HepG2 (cell line): ENCODE results near the gene CHST3. TPM values are rescaled to one million over a fixed set of nuclear protein-coding genes. Genes with fewer than 3 reads are reported as not detected.

Experiments
- ATAC-seq: fragments of 200-7000 bp; cut with Tn5 transposase; 3 replicates; pipeline ENCODE4 v1.9.1; 2020; ENCODE audit warnings: mild to moderate bottlenecking, moderate library complexity
- BruUV-seq: library from RNA; stranded (reverse); fragments of 400-500 nt; replicated peaks from 2 replicates; lab custom pipeline; 2021; lab: Mats Ljungman, UMichigan
- CTCF ChIA-PET: fragments of 300-600 bp; formaldehyde crosslinking; extraction: SDS; loops from one replicate; lab custom pipeline; 2021; ENCODE audit warnings: low total read pairs, inconsistent platforms, low intra/inter-chr PET ratio; lab: Yijun Ruan, JAX
- POLR2A ChIA-PET: fragments of 350-600 bp; sonication (Branson Sonifier 250); formaldehyde crosslinking; loops from one replicate; lab custom pipeline; 2020; ENCODE audit warnings: antibody characterized with exemption, inconsistent platforms; lab: Yijun Ruan, JAX
- DNase-seq: peaks from one replicate; pipeline ENCODE4 v3.0.0-alpha.2; 2015; ENCODE audit warnings: low spot score
- FAIRE-seq: peaks from 3 replicates; lab custom pipeline; 2011; peaks lifted over from hg19 to GRCh38; lab: Jason Lieb, UNC
- H2AFZ ChIP-seq: one replicate; pipeline ENCODE4 v1.6.1; 2011; ENCODE audit warnings: low read length, inconsistent platforms
- H3K27ac ChIP-seq: fragments of 300-600 bp; 3 replicates; pipeline ENCODE4 v1.8.0; 2011; ENCODE audit warnings: mixed run types, mild to moderate bottlenecking, mixed read lengths, low read length, inconsistent platforms; ENCODE audit not compliant: insufficient read depth; ENCODE audit errors: extremely low read length
- H3K27me3 ChIP-seq, 2 experiments: fragments of 200-600 bp in 1 of 2; 2 replicates in 1 of 2; 3 replicates in 1 of 2; pipeline versions ENCODE4 v1.6.0 to v1.8.0; 2011; ENCODE audit warnings: low read length in 2 of 2, mild to moderate bottlenecking in 2 of 2, moderate library complexity in 2 of 2, inconsistent platforms in 1 of 2; ENCODE audit not compliant: insufficient read depth in 2 of 2, control insufficient read depth in 1 of 2
- H3K36me3 ChIP-seq, 2 experiments: fragments of 200-600 bp in 1 of 2; replicated peaks in 1 of 2; 2 replicates in 1 of 2; 3 replicates in 1 of 2; pipeline versions ENCODE4 v1.5.1 to v1.8.0; 2011; ENCODE audit warnings: low read length in 2 of 2, inconsistent platforms in 1 of 2; ENCODE audit not compliant: insufficient read depth in 2 of 2, control insufficient read depth in 1 of 2
- H3K4me1 ChIP-seq: 2 replicates; pipeline ENCODE4 v1.5.1; 2012; ENCODE audit warnings: low read length, inconsistent platforms; ENCODE audit not compliant: insufficient read depth
- H3K4me2 ChIP-seq: 2 replicates; pipeline ENCODE4 v1.6.0; 2011; ENCODE audit warnings: low read depth, low read length, inconsistent platforms
- H3K4me3 ChIP-seq, 3 experiments: fragments of 200-600 bp in 1 of 3; sonication (generic), shearing (Covaris generic) in 1 of 3; replicated peaks in 1 of 3; 2 replicates each; pipeline ENCODE4 v1.5.1; 2011 to 2016; ENCODE audit warnings: low read length in 3 of 3, inconsistent platforms in 2 of 3, low read depth in 2 of 3, mild to moderate bottlenecking in 2 of 3, control low read depth in 1 of 3, mixed read lengths in 1 of 3; ENCODE audit not compliant: insufficient read depth in 1 of 3
- H3K79me2 ChIP-seq: one replicate; pipeline ENCODE4 v1.6.1; 2011; ENCODE audit warnings: low read length, inconsistent platforms; ENCODE audit not compliant: insufficient read depth
- H3K9ac ChIP-seq: 2 replicates; pipeline ENCODE4 v1.6.0; 2011; ENCODE audit warnings: mild to moderate bottlenecking, low read depth, low read length, inconsistent platforms; ENCODE audit not compliant: insufficient read depth
- H3K9me3 ChIP-seq: 2 replicates; pipeline ENCODE4 v1.5.1; 2012; ENCODE audit warnings: mild to moderate bottlenecking, low read length
- H4K20me1 ChIP-seq: 2 replicates; pipeline ENCODE4 v1.6.0; 2011; ENCODE audit warnings: inconsistent platforms, mild to moderate bottlenecking, low read length, moderate library complexity; ENCODE audit not compliant: insufficient read depth
- CEBPG ChIP-seq: IDR thresholded peaks from 2 replicates; pipeline ENCODE4 v1.6.1; 2016
- JUND ChIP-seq: sonication (generic); formaldehyde crosslinking; IDR thresholded peaks from 2 replicates; pipeline ENCODE4 v1.8.0; 2022; ENCODE audit warnings: mild to moderate bottlenecking, missing genetic modification reagents
- MAX ChIP-seq: IDR thresholded peaks from 2 replicates; pipeline ENCODE4 v1.6.1; 2012; ENCODE audit warnings: inconsistent platforms
- SETDB1 ChIP-seq: sonication (generic); formaldehyde crosslinking; IDR thresholded peaks from 2 replicates; pipeline ENCODE4 v1.5.1; 2020; ENCODE audit warnings: missing genetic modification reagents, mild to moderate bottlenecking, borderline replicate concordance
- TAF1 ChIP-seq: sonication (generic); formaldehyde crosslinking; IDR thresholded peaks from 2 replicates; pipeline ENCODE4 v1.4.0; 2020; ENCODE audit warnings: missing genetic modification reagents
- ZNF331 ChIP-seq: sonication (generic); formaldehyde crosslinking; IDR thresholded peaks from 2 replicates; pipeline ENCODE4 v1.4.0; 2020; ENCODE audit warnings: missing genetic modification reagents
- ZNF34 ChIP-seq: sonication (generic); formaldehyde crosslinking; IDR thresholded peaks from 2 replicates; pipeline ENCODE4 v1.4.0; 2020; ENCODE audit warnings: mild to moderate bottlenecking, missing genetic modification reagents, borderline replicate concordance
- ZNF567 ChIP-seq: sonication (generic); formaldehyde crosslinking; IDR thresholded peaks from 2 replicates; pipeline ENCODE4 v1.8.1; 2023; ENCODE audit warnings: mild to moderate bottlenecking, missing genetic modification reagents, borderline replicate concordance
- ZNF704 ChIP-seq: sonication (generic); formaldehyde crosslinking; IDR thresholded peaks from 2 replicates; pipeline ENCODE4 v1.8.1; 2023; ENCODE audit warnings: mild to moderate bottlenecking, inconsistent platforms, moderate library complexity, missing genetic modification reagents, borderline replicate concordance
- ZNF777 ChIP-seq: sonication (generic); formaldehyde crosslinking; IDR thresholded peaks from 2 replicates; pipeline ENCODE4 v1.4.0; 2020; ENCODE audit warnings: missing genetic modification reagents
- ZSCAN22 ChIP-seq: sonication (generic); formaldehyde crosslinking; IDR thresholded peaks from 2 replicates; pipeline ENCODE4 v1.4.0; 2020; ENCODE audit warnings: mild to moderate bottlenecking, missing genetic modification reagents
- WGBS: methylation state at CpG from one replicate; pipeline ENCODE4 v1.1.6; 2017; ENCODE audit warnings: low lambda C conversion rate; 5-methylcytosine and 5-hydroxymethylcytosine counted together
- in situ Hi-C: cut with HindIII; loops from 2 replicates; pipeline ENCODE4 v1.10.0; 2017; ENCODE audit warnings: low pct_unique_long_range_greater_than_20kb; ENCODE audit not compliant: extremely low pct_ligation_motif_present
- intact Hi-C: fragments of 100-400 bp; cut with micrococcal nuclease; formaldehyde crosslinking; loops from one replicate; pipeline ENCODE4 v1.10.0; 2022; ENCODE audit not compliant: unreplicated experiment
- polyA plus RNA-seq, 8 experiments: library from polyadenylated mRNA; depleted of rRNA in 3 of 8; stranded (reverse) in 7 of 8; unstranded in 1 of 8; fragments of >200 nt; fragmentation: Illumina TruSeq in 4 of 8; extraction: Trizol in 4 of 8; gene quantifications; 2 replicates each; pipeline versions ENCODE4 v1.2.1 to v1.2.3, GENCODE V29; 2011 to 2016; ENCODE audit warnings: low read depth in 4 of 8, missing spikeins in 1 of 8, mixed read lengths in 1 of 8; ENCODE audit not compliant: insufficient read depth in 1 of 8
- total RNA-seq, 5 experiments: library from RNA; depleted of rRNA; stranded (reverse); fragments of >200 nt; fragmentation: Illumina TruSeq; extraction: Trizol; gene quantifications; 2 replicates each; pipeline ENCODE4 v1.2.3, GENCODE V29; 2016; ENCODE audit warnings: low read depth in 1 of 5
- TF ChIP-seq, protein P1 (sequence below): sonication (generic); formaldehyde crosslinking; IDR thresholded peaks from 2 replicates; pipeline ENCODE4 v1.4.0; 2020; ENCODE audit warnings: low read depth, mild to moderate bottlenecking, missing genetic modification reagents
- TF ChIP-seq, protein P2 (sequence below): sonication (generic); formaldehyde crosslinking; IDR thresholded peaks from 2 replicates; pipeline ENCODE4 v1.4.0; 2020; ENCODE audit warnings: missing genetic modification reagents

The CHST3 gene
- total and polyA plus RNA-seq, 2 of the 13 experiments (the other 11 are each of a cell fraction or from before 2014, with no cell fraction given): 7.2 to 18.7 TPM

- POLR2A ChIA-PET: interaction anchor here (0.7 to 5.8 kb wide), 26 partner anchors 8 to 290 kb away, joined by 3 to 67 read pairs (median 5); partner anchors contain the start of genes ASCC1, CHST3, DDIT4 and PSAP
- Histone ChIP-seq H3K79me2 (peaks cover 13% of the 10 kb centered on the region), H3K36me3 (no peaks in the 10 kb centered on the region), H3K4me1 (peaks cover 99% of the 10 kb centered on the region), H2AFZ (no peak overlapping the region), H3K4me3 (peak overlapping the region; percentile 45 to 66 (median 58); a peak in 5 of 6 replicates), H3K9ac (peak overlapping the region; percentile 86), H4K20me1 (no peaks in the 10 kb centered on the region), H3K27ac (peak overlapping the region; percentile 99), H3K9me3 (no peaks in the 10 kb centered on the region), H3K4me2 (peak overlapping the region; percentile 92), H3K27me3 (no peaks in the 10 kb centered on the region)
- ATAC-seq: peak; percentile 89
- WGBS: 7% methylated on average over 19 of the region's 19 CpGs
- in situ Hi-C loops: loop anchor here (5.0 to 25.0 kb wide), 2 partner anchors 49 to 694 kb away; no protein-coding TSS in a partner anchor
- CTCF ChIA-PET: interaction anchor here (0.7 kb wide), 1 partner anchor 18 kb away, joined by 3 read pairs; no protein-coding TSS in a partner anchor
- TSS peak; percentile 86 for BruUV-seq
- intact Hi-C loops: loop anchor here (2.0 kb wide), 1 partner anchor 50 kb away; no protein-coding TSS in a partner anchor
- peak; percentile 99 for FAIRE-seq
- peak; percentile 97 for DNase-seq
- TF ChIP-seq ZNF704 (CRISPR knock-in tag): no peak
- no peak for TF ChIP-seq ZNF777 (CRISPR knock-in tag)
- TF ChIP-seq ZNF567: no peak; the same call in 1 of the 2 replicates
- TF ChIP-seq ZNF331 (CRISPR knock-in tag): peak; percentile 92
- peak; percentile 61; the same call in 1 of the 2 replicates for TF ChIP-seq ZSCAN22 (CRISPR knock-in tag)
- TF ChIP-seq, protein P1, sequence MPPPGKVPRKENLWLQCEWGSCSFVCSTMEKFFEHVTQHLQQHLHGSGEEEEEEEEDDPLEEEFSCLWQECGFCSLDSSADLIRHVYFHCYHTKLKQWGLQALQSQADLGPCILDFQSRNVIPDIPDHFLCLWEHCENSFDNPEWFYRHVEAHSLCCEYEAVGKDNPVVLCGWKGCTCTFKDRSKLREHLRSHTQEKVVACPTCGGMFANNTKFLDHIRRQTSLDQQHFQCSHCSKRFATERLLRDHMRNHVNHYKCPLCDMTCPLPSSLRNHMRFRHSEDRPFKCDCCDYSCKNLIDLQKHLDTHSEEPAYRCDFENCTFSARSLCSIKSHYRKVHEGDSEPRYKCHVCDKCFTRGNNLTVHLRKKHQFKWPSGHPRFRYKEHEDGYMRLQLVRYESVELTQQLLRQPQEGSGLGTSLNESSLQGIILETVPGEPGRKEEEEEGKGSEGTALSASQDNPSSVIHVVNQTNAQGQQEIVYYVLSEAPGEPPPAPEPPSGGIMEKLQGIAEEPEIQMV (CRISPR knock-in tag): peak; percentile 38
- peak; percentile 97 for TF ChIP-seq CEBPG
- TF ChIP-seq TAF1 (CRISPR knock-in tag): peak; percentile 46
- peak; percentile 84 for TF ChIP-seq MAX
- TF ChIP-seq JUND (CRISPR knock-in tag): peak; percentile 58; the same call in 1 of the 2 replicates
- TF ChIP-seq ZNF34: no peak; the same call in 1 of the 2 replicates
- TF ChIP-seq, protein P2, sequence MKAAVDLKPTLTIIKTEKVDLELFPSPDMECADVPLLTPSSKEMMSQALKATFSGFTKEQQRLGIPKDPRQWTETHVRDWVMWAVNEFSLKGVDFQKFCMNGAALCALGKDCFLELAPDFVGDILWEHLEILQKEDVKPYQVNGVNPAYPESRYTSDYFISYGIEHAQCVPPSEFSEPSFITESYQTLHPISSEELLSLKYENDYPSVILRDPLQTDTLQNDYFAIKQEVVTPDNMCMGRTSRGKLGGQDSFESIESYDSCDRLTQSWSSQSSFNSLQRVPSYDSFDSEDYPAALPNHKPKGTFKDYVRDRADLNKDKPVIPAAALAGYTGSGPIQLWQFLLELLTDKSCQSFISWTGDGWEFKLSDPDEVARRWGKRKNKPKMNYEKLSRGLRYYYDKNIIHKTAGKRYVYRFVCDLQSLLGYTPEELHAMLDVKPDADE (CRISPR knock-in tag): no peak
- TF ChIP-seq SETDB1 (CRISPR knock-in tag): no peak
Measured at GRCh38 chr10:72030762-72031543, 66.8 kb downstream of the CHST3 start.
